HUDEP-2 (cell line): Measurements from ENCODE around the gene FRMD1.

ENCODE experiments used
- DNase-seq, 76 experiments: peaks; one replicate each; lab custom pipeline; 2025; ENCODE audit not compliant: unreplicated experiment in 76 of 76; lab: John Stamatoyannopoulos, UW

FRMD1 gene

GRCh38 chr6:168045706-168046620 is 33.0 kb downstream of the FRMD1 start:
- DNase-seq: no peak

- DNase-seq: peak in 2 of 76 experiments; percentile 6 to 8
Measured at GRCh38 chr6:168045141-168045691, 33.8 kb downstream of the FRMD1 start.

GRCh38 chr6:168044521-168045130 is 34.4 kb downstream of the FRMD1 start:
- DNase-seq: no peak

- DNase-seq: no peak
Measured at GRCh38 chr6:168043848-168044415, 35.1 kb downstream of the FRMD1 start.

- no peak for DNase-seq
Measured at GRCh38 chr6:168043193-168043847, 35.7 kb downstream of the FRMD1 start.

GRCh38 chr6:168042426-168043192 is 36.4 kb downstream of the FRMD1 start:
- no peak for DNase-seq

- DNase-seq: no peak
Measured at GRCh38 chr6:168041928-168042327, 37.1 kb downstream of the FRMD1 start.

- no peak for DNase-seq
Measured at GRCh38 chr6:168040856-168041496, 38.0 kb downstream of the FRMD1 start.

- DNase-seq: no peak
Measured at GRCh38 chr6:168039849-168040248, 39.2 kb downstream of the FRMD1 start.

- DNase-seq: no peak
Measured at GRCh38 chr6:168039301-168039700, 39.7 kb downstream of the FRMD1 start.

- DNase-seq: no peak
Measured at GRCh38 chr6:168038576-168039140, 40.4 kb downstream of the FRMD1 start.

- DNase-seq: no peak
Measured at GRCh38 chr6:168037856-168038255, 41.2 kb downstream of the FRMD1 start.

- DNase-seq: no peak
Measured at GRCh38 chr6:168037242-168037641, 41.8 kb downstream of the FRMD1 start.

GRCh38 chr6:168035661-168036545 is 43.1 kb downstream of the FRMD1 start:
- peak in 30 of 76 experiments; percentile 6 to 58 (median 22) for DNase-seq

GRCh38 chr6:168035098-168035660 is 43.8 kb downstream of the FRMD1 start:
- no peak for DNase-seq

GRCh38 chr6:168034537-168034936 is 44.5 kb downstream of the FRMD1 start:
- DNase-seq: no peak

- no peak for DNase-seq
Measured at GRCh38 chr6:168033791-168034190, 45.2 kb downstream of the FRMD1 start.
